ENCODE data around the gene RYR2. TPM values are rescaled to one million over a fixed set of nuclear protein-coding genes. Genes with fewer than 3 reads are reported as not detected.

The RYR2 gene
- total RNA-seq, 4 donors from 2014 or later, result 0.23 to 4.6 (median 0.89) TPM

GRCh38 chr1:237732657-237733056 is 690.7 kb downstream of the RYR2 start:
- intact Hi-C loops (cut with DNase I), result no loop called here
- H3K27ac ChIP-seq, result no peak overlapping the region
- H3K36me3 ChIP-seq, result no peaks in the 10 kb centered on the region
- H3K9me3 ChIP-seq, result no peaks in the 10 kb centered on the region
- no peaks in the 10 kb centered on the region for H3K27me3 ChIP-seq
- WGBS, 2 donors, result 75 to 92% methylated on average over 2 of the region's 2 CpGs
- H3K4me1 ChIP-seq, result no peaks in the 10 kb centered on the region
- TF ChIP-seq, protein P1, sequence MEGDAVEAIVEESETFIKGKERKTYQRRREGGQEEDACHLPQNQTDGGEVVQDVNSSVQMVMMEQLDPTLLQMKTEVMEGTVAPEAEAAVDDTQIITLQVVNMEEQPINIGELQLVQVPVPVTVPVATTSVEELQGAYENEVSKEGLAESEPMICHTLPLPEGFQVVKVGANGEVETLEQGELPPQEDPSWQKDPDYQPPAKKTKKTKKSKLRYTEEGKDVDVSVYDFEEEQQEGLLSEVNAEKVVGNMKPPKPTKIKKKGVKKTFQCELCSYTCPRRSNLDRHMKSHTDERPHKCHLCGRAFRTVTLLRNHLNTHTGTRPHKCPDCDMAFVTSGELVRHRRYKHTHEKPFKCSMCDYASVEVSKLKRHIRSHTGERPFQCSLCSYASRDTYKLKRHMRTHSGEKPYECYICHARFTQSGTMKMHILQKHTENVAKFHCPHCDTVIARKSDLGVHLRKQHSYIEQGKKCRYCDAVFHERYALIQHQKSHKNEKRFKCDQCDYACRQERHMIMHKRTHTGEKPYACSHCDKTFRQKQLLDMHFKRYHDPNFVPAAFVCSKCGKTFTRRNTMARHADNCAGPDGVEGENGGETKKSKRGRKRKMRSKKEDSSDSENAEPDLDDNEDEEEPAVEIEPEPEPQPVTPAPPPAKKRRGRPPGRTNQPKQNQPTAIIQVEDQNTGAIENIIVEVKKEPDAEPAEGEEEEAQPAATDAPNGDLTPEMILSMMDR (IDR thresholded peaks at IDR 0.05), result no peak
- TF ChIP-seq POLR2A (IDR thresholded peaks at IDR 0.05), result no peak
- no peak for DNase-seq
- H3K4me3 ChIP-seq, result no peak overlapping the region

DNA sequence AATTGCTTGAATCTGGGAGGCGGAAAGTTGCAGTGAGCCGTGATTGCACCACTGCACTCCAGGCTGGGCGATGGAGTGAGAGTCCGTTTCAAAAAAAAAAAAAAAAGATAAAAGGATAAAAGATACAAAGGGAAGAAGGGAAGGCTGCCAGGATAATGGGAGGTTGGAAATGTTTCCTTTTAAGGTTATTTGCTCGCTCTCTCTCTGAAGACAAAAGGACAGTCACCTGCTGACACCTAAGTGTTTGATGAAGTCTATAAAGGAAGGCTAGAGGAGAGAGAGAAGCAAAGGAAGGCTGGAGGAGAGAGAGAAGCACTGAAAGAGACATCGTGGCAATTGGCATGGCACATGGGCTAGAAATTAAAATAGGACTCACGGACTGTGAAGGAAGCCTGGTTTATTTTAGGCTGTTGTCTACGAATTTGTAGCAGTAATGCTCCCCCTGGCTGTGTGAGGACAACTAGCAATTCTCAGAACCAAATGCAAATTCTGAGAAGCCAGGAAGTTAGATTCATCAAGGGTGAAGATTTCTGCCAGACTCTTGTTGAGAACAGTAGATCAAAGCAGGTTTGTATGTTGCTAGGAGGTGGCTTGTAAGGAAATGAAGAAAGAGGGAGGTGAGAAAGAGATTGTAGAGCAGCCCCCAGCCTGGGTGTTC is 694.5 kb downstream of the RYR2 start:
- no peaks in the 10 kb centered on the region for H3K36me3 ChIP-seq
- H3K27ac ChIP-seq, result no peak overlapping the region
- no peaks in the 10 kb centered on the region for H3K27me3 ChIP-seq
- no peaks in the 10 kb centered on the region for H3K9me3 ChIP-seq
- H3K4me3 ChIP-seq, result no peak overlapping the region
- intact Hi-C loops (cut with DNase I), result no loop called here
- TF ChIP-seq, protein P1 (IDR thresholded peaks at IDR 0.05), result no peak
- no peak for TF ChIP-seq POLR2A (IDR thresholded peaks at IDR 0.05)
- 41 to 46% methylated on average over 7 to 8 of the region's 8 CpGs for WGBS, 2 donors
- DNase-seq, result no peak
- no peaks in the 10 kb centered on the region for H3K4me1 ChIP-seq

- TF ChIP-seq, protein P1 (IDR thresholded peaks at IDR 0.05), result no peak
- TF ChIP-seq POLR2A (IDR thresholded peaks at IDR 0.05), result no peak
- H3K9me3 ChIP-seq, result no peaks in the 10 kb centered on the region
- no peak overlapping the region for H3K4me3 ChIP-seq
- H3K4me1 ChIP-seq, result no peaks in the 10 kb centered on the region
- intact Hi-C loops (cut with DNase I), result no loop called here
- H3K27ac ChIP-seq, result no peak overlapping the region
- H3K36me3 ChIP-seq, result no peaks in the 10 kb centered on the region
- H3K27me3 ChIP-seq, result no peaks in the 10 kb centered on the region
- DNase-seq, result no peak
These were observed 695.5 kb downstream of the RYR2 start for GRCh38 chr1:237737448-237737847.

- Histone ChIP-seq H3K36me3 (no peaks in the 10 kb centered on the region), H3K9me3 (no peaks in the 10 kb centered on the region), H3K27me3 (no peaks in the 10 kb centered on the region), H3K27ac (no peak overlapping the region), H3K4me1 (no peaks in the 10 kb centered on the region), H3K4me3 (no peak overlapping the region)
- intact Hi-C loops (cut with DNase I), result no loop called here
- 73 to 75% methylated on average over 5 of the region's 5 CpGs for WGBS, 2 donors
- no peak for DNase-seq
- TF ChIP-seq POLR2A (IDR thresholded peaks at IDR 0.05), result no peak
- TF ChIP-seq, protein P1 (IDR thresholded peaks at IDR 0.05), result no peak
These were observed 696.1 kb downstream of the RYR2 start for GRCh38 chr1:237737938-237738610.

DNA sequence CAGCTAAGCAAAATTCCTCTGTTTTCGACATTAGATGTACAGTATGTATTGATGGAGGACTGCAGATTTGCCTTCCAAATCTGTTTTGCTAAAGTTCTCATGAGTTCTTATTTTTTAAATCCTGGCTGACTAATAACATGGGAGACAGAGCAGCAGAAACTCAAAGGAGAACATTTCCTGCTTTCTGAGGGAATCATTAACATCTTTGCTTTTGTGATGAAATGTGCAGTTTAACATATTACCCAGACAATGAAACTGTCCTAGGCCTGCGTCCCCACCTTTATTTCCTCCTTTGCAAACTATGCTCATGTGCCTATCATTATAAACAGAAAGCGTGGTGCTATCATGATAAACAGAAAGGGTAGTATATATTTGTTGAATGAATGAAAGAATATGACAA is 698.9 kb downstream of the RYR2 start:
- Histone ChIP-seq H3K36me3 (no peaks in the 10 kb centered on the region), H3K27ac (no peak overlapping the region), H3K9me3 (no peaks in the 10 kb centered on the region), H3K4me3 (no peak overlapping the region), H3K4me1 (no peaks in the 10 kb centered on the region), H3K27me3 (no peaks in the 10 kb centered on the region)
- intact Hi-C loops (cut with DNase I), result no loop called here
- 70 to 78% methylated on average over 3 of the region's 3 CpGs for WGBS, 2 donors
- TF ChIP-seq POLR2A (IDR thresholded peaks at IDR 0.05), result no peak
- TF ChIP-seq, protein P1 (IDR thresholded peaks at IDR 0.05), result no peak
- no peak for DNase-seq

Measured in esophagus squamous epithelium (tissue), 5 donors.